NCI-H526 treated with DMSO at 0.1 percent for 48 hours (cell line): ENCODE data around the gene MLPH.

ENCODE experiments used
- DNase-seq: peaks from one replicate; lab custom pipeline; 2025; lab: John Stamatoyannopoulos, UW

MLPH gene

DNA sequence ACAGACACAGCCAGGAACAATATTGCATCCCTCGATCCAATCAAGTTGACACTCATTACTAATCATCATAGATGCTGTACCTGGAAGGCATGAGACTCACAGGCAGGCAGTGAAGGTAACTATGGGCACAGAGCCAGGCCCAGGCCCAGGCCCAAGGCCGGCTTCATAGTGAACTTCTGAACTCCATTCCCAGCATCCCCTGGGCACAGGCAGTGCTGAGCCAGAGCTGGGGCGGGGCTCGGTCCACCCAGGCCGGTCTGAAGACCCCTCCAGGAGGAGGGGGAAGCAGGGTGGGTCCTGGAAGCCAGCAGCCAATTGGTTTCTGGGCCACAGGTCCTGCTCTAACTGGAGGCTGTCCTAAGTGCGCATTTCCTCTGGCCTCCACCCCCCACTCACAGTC, 37.6 kb downstream of the MLPH start:
- DNase-seq: no peak

DNA sequence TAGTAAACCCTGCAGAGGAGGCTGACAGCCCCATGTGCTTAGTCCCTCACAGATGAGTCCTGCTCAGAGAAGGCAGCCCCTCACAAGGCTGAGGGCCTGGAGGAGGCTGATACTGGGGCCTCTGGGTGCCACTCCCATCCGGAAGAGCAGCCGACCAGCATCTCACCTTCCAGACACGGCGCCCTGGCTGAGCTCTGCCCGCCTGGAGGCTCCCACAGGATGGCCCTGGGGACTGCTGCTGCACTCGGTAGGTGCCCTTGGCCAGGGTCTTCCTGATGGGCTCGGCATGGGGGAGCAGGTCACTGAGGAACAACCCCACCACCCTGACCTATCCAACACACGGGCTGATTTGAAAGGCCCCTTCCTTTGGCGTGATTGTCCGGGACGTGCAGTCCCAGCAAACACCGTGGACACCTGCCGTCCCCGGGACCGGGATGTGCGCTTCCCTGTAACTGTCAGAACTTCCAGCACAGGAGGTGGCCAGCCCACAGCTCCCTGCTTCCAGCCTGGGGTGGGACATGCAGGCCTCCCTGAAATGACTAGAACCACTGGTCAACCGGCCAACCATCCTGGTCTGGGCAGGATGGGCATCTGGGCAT, 38.6 kb downstream of the MLPH start:
- DNase-seq: no peak

DNA sequence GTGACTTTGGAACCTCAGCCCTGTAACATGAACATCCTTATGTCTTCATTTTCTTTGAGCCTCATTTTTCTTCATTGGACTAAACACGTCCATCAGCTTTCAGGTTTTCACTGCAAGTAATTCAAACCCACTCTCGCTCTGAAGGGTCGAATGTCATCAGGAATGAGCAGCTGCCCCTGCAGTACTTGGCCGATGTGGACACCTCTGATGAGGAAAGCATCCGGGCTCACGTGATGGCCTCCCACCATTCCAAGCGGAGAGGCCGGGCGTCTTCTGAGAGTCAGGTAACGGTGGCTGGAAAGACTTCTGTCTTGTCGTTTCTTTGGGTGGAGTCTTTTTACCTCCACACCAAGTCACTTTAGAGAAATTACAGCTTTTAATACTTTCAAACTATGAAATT, 40.2 kb downstream of the MLPH start:
- no peak for DNase-seq

DNA sequence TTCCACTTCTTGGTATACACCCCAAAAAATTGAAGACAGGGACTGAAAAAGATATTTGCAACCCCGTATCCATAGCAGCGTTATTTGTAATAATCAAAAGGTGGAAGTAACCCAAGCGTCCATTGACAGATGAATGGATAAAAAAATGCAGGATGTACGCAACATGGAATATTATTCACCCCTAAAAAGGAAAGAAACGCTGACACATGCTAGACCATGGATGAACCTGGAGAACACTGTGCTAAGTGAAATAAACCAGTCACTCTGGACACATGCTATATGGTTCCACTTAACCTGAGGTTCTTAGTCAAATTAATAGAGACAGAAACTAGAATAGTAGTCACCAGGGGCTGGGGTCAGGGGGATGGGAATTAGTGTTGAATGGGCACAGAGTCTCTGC, 40.7 kb downstream of the MLPH start:
- DNase-seq: no peak

DNA sequence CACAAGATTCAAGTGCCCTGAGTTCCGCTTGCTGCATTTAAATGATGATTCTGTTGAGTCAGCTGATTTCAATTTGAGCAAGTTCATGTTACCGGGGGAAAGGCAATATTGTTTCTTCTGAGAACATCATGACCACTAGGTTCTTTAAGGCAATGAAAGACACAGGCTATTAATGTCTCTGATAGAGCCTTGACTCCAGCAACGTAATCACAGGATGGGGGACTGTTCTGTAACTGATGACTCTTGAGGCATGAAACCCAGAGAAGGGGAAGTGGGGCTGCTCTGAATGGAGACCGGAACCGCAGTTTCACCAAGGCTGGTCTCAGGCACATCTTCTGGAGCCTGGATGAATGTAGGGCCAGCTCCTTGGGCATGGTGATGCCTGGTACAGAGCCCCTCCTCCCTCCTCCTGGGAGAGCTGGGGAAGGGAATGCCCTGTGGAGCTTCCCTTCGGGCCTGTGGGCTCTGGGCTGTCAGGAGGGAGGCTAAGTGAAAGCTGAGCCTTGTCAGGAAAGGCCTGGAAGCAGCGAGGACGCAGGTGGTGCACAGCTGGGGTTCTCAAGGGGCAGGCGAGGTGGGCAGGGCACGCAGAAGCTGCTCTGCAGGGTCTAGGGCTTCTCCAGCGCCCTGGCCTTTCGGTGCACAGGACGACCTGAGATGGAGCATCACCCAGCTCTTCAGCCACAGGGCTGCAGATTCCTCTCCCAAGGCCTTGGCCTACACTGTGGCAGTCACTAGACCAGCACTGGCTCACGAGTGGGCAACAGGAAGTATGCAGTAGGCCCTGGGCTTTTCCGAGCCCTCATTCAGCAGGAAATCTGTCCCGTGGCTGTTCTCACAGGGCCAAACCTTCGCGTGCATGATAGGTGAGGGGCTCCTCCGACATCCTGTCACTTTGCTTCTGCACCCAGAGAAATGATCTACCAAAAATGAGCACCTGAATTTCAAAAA, 42.7 kb downstream of the MLPH start:
- DNase-seq: no peak

DNA sequence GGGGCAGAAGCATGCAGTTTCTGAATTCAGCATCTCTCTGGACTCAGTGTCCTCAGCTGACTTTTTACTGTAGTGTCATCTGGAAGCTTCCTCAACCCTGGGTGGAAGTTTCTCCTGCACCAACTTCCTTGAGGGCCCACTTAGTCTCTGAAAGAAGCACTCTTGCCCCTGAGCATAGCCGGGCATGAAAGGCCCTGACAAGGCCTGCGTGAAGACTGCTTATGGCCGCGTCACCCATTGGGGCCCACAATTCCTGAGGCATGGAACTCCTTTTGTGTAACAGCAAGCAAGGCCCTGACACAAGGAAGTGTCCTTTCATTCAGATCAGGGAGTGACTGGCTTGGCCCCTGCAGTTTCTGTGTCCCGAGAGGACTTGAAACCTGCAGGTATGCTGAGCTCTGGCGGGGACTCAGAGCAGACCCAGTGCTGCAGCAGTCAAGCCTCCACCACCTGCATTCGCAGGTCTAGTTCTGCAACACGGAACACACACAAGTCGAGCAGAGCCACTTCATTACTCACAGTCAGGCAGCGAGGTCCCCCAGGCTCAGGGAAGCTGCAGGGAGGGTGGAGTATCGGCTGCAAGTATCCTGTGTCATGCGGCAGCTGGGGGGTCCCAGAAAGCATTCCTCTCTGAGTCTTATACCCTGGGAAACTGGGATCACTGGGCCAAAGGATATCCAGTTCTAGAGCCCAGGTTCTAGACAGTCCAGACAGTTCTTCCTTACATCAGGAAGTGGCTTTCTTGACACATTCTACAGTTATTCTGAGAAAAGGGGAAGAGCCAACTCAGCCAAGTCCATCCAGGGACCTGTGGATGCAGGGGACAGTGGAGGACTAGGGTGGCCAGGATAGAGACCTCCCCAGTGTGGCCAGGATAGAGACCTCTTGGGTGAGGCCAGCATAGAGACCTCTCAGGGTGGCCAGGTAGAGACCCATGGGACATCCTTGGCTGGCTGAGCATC, 43.7 kb downstream of the MLPH start:
- DNase-seq: no peak

DNA sequence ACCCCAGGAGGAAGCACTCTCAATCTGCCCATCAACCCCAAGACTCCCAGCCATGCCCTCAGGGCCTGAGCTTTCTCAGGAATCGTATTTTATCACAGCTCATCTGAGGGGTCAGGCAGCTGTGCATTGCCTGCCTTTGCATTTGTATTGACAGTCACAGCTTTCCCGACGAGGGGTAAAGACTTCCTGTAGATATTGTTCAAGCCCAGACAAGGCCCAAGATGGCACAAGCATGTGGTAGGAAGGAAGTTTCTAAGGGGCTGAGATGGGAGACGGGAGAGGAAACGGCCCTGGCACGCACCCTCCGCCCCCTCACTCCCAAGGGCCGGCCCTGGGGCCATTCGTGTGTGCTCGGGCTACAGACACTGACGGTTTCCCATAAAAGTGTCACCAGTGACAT, 45.1 kb downstream of the MLPH start:
- no peak for DNase-seq

DNA sequence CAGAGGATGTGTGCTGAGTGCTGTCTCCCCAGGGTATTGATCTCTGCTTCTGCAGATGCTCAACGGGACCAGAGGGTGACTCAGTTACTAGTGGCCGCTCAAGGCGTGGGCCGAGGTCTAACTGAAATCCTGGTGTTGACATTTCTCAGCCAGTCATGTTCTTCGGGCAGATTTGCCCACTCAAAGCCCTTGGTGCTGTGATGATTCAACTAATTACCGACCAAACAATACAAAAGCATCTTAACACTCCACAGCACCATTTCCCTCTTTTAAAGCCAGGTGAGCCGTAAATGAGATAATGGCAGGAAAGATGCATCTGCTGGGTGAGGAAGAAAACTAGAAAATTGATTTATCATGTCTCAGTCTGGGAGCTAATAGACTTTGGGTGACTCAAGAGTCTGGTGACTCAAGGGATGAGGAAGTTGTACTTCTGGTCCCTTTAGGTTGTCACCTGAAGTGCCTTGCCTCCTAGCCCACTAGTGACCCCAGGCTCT, 46.7 kb downstream of the MLPH start:
- no peak for DNase-seq

DNA sequence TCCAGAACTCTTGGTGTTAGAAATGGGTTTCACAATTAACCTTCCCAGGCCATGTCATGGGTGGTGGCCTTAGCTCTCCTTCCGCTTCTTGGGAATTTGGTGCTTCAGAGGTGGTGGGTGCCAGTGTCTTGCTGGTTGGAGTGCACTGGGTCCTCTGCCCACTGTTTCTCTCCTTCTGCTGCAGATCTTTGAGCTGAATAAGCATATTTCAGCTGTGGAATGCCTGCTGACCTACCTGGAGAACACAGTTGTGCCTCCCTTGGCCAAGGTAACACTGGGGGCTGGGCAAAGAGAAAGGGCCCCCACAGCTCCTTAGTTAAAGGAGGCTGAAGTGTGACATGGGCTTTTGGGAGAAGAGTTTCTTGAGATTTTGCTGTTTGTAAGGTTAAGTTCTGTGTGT, 47.3 kb downstream of the MLPH start:
- no peak for DNase-seq

DNA sequence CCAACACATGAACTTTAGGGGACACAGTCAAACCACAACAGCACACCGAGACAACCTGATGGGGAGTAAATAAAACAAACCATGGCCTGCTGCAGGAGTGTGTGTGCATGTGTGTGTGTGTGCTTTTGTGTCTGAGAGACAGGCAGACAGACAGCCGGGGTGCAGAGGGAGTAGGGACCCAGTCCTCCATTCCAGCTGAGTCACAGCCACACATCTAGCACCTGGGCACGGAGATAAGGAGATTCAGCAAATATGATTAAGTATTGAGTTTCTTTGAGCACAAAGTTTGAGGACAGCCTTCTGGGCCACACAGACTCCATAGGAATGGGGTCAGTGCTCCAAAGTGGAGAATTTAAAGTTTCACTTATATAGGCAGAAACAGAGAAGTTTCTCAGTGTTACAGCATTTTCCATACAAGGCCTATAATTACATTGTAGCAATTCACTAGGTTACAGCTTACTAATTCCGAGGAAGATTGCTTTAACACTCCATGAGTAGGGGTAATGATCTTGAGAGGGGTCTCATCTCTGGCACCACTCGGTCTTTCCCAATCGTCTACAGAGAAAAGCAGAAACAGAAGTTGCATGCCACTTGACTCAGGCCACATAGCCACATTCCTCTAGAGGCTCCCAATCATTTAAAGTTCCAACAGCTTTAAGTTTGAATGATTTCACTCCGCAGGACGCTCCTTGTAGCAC, 48.5 kb downstream of the MLPH start:
- DNase-seq: no peak

DNA sequence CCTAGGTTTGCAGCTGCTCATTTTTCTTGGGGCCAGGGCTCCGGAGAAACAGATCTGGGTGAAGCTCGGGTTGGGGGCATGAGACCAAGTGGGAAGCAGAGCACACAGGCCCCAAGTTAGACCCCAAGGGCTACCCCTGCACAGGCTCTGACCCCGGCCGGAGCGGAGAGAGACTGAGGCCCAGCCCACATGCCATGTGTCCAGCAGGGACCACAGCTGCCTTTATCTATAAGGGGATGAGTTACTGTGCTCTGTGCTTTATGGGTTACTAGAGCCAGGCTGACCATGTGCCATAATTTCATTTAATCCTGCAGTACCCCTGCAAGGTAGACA, 49.0 kb downstream of the MLPH start:
- no peak for DNase-seq

DNA sequence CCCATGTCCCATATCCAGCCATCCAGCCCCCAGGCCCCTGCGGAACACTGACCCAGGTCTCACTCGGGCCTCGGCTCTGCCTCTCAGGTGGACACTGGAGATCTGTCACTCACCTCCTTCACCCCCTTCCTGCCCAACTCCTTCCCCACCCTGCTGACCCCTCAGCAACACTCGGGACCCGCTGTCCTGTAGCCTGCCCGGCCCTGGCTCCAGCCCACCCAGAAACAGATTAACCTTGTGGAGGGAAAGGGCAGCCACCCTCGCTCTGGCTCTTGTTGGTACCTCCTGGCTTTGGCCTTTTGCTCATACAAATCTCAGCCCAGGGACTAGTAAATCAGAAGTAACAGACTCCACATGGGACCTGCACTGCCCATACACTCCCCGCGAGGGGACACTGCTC, 49.6 kb downstream of the MLPH start:
- DNase-seq: no peak

DNA sequence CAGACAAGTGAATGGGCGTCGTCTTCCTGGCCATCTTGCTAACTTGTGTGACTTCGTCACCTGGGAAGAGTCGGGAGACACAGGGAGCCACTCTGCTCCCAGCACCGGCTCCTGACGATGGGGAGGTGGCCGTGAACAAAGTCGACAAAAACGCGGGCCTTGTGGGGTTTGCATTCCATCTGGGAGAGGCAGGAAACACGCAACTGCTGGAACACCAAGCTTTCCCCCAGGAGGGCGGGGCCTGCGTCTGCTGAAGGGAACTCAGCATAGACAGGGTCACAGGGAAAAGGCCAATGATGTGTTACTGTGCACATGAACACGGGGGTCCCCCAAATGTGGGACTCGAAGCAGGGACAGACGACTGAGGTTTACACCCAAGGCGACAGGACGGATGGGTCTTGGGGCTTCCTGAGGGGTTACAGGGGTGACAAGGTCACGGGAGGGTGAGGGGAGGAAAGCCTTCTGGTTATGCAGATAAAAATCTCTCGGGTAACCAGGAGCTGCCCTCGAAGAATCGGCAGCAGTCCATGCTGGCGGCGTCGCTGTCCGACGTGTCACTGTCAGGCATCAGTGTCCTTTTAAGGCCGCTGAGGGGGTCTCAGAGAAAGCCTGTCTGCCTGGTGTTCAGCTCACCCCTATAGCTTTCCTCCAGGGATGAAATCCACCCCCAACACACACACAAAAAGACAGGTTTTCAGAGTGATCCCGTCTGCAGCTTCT, 51.1 kb downstream of the MLPH start:
- no peak for DNase-seq

DNA sequence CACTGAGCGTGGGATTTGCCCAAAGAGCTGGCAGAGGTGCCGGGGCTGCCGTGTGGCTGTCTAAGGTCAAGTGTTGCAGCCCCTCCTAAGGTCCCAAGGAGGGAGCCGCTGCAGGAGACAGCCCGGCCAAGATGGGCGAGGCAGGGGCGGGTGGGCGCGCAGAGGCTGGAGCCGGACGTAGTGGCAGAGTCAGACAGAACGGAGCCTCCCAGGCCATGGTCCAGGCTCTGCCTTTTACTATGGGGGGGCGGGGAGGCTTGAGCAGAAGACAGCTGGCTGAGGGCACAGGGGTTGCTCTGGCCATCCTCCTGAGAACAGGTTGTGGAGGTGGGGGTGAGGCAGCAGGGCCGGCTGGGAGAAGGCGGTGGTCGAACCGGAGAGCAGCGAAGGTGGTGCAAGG, 51.9 kb downstream of the MLPH start:
- DNase-seq: no peak

DNA sequence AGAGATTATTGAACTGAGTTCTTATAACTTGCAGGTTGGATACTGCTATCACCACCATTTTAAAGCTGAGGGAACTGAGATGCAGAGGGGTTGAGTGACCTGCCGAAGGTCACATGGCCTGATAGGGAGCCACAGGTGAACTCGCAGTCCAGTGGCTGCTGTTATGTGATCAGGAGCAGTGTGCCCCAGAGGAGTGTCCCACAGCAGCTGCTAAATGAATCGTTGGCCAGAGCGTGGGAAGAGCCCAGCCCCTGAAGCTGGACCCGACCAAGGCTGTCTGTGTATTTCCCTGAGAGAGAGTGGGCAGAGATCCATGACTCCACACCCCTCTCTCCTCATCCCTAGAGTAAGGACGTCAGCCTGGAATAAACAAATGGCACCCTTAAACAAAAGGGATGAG, 52.6 kb downstream of the MLPH start:
- no peak for DNase-seq

DNA sequence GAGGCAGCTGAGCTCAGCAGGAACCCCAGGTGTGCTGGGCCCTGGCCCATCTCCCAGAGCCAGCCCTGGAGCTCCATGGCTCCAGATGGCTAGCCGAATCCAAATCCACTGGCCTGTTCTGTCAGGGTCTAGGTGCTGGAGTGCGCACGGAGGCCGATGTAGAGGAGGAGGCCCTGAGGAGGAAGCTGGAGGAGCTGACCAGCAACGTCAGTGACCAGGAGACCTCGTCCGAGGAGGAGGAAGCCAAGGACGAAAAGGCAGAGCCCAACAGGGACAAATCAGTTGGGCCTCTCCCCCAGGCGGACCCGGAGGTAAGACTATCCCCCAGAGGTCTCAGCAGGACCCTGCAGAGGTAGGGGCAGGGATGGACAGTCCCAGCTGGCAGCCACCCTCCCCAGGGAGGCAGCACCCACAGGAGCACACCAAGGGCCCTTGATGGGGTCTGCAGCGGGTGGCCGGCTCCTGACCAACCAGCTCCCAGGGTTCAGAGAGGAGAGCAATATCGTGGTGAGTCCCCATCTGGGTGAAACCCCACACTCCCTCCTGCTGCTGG, 53.2 kb downstream of the MLPH start:
- DNase-seq: no peak

DNA sequence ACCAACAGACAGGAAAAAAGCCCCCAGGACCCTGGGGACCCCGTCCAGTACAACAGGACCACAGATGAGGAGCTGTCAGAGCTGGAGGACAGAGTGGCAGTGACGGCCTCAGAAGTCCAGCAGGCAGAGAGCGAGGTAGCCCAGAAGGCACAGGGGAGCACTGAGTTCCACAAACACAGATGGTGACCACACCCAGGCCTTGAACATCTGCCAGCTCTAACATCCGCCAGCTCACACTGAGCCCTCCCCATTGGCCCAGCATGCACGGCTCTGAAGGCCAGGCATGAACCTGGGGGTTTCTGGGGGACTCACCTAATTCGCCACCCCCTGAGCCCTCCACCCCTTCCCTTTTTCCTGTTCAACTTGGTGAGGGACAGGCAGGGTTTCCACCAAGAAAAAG, 53.8 kb downstream of the MLPH start:
- DNase-seq: no peak

DNA sequence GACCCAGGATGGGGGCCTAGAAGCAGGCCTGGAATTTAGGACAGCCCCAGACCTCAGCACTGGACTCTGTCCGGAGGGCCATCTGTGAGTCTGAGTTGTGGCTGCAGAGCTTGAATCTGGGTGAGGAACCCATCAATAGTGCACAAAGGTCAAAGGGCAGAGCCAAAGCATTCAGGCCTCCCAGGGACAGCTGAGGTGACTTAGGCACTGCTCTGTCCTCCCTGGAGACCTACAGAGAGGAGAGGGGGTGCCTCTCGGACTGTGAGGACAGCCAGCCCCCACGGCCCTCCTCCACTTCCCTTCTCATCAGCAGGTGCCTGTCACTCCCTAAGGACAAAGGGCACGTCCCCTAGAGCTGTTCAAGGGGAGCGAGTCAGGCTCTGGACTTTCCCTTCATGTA, 54.2 kb downstream of the MLPH start:
- no peak for DNase-seq

DNA sequence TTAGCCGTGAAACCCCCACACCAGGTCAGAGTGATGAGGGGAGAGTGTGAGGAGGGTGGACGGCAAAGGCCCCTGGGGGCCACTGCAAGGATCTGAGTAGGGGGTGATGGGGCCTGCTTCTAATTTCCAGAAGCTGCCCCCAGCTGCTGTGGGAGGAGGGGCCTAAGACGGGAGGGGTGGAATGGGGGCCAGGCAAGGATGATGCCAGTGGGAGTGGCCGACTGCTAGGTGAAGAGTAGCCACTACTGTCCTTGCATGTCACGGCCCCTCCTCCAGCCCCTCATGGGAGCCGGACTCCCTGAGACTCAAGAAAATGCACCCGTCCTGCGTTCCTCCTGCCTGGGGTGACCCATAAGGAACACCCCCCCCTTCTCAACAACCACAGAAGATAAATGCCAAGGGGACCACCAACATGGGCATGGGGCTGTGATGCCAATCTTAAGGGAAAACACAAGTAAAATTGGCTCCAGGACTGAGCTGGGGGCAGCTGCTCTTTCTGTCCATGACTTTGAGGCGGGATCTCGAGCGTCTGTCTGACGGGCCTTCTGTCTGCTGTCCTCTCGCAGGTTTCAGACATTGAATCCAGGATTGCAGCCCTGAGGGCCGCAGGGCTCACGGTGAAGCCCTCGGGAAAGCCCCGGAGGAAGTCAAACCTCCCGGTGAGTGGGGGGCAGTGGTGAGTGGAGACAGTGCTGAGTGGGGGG, 55.1 kb downstream of the MLPH start:
- no peak for DNase-seq
